ENCODE measurements around the gene TRPM1. TPM values are rescaled to one million over a fixed set of nuclear protein-coding genes. Genes with fewer than 3 reads are reported as not detected.

TRPM1 gene
- total RNA-seq, 1 experiment from 2014 or later, result 0.77 TPM

- TF ChIP-seq, protein P1, sequence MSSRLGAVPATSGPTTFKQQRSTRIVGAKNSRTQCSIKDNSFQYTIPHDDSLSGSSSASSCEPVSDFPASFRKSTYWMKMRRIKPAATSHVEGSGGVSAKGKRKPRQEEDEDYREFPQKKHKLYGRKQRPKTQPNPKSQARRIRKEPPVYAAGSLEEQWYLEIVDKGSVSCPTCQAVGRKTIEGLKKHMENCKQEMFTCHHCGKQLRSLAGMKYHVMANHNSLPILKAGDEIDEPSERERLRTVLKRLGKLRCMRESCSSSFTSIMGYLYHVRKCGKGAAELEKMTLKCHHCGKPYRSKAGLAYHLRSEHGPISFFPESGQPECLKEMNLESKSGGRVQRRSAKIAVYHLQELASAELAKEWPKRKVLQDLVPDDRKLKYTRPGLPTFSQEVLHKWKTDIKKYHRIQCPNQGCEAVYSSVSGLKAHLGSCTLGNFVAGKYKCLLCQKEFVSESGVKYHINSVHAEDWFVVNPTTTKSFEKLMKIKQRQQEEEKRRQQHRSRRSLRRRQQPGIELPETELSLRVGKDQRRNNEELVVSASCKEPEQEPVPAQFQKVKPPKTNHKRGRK (CRISPR knock-in tag; IDR thresholded peaks at IDR 0.05; ENCODE audit: borderline replicate concordance), result no peak
- TF ChIP-seq NR2C2 (CRISPR knock-in tag; IDR thresholded peaks at IDR 0.05) (no peak), CREM (CRISPR knock-in tag; IDR thresholded peaks at IDR 0.05) (no peak), ATF6 (CRISPR knock-in tag; IDR thresholded peaks at IDR 0.05) (no peak), ZNF416 (CRISPR knock-in tag; IDR thresholded peaks at IDR 0.05) (no peak), ZNF671 (CRISPR knock-in tag; IDR thresholded peaks at IDR 0.05) (no peak), NFE2L1 (CRISPR knock-in tag; IDR thresholded peaks at IDR 0.05) (0 out of 2 replicates have a peak, but pooled peaks have one; percentile 49), SOX15 (CRISPR knock-in tag; IDR thresholded peaks at IDR 0.05) (no peak), TEAD1 (CRISPR knock-in tag; IDR thresholded peaks at IDR 0.05) (0 out of 2 replicates have a peak, but pooled peaks have one; percentile 18), MYBL2 (CRISPR knock-in tag; IDR thresholded peaks at IDR 0.05) (no peak), MLX (CRISPR knock-in tag; IDR thresholded peaks at IDR 0.05) (no peak), ERG (CRISPR knock-in tag; IDR thresholded peaks at IDR 0.05) (no peak), ZNF232 (CRISPR knock-in tag; IDR thresholded peaks at IDR 0.05) (no peak), NFATC4 (CRISPR knock-in tag; IDR thresholded peaks at IDR 0.05) (no peak), JAZF1 (CRISPR knock-in tag; IDR thresholded peaks at IDR 0.05) (no peak), ZNF423 (CRISPR knock-in tag; IDR thresholded peaks at IDR 0.05) (peak; percentile 43), ZNF121 (CRISPR knock-in tag; IDR thresholded peaks at IDR 0.05) (no peak), PREB (CRISPR knock-in tag; IDR thresholded peaks at IDR 0.05; ENCODE audit: borderline replicate concordance) (no peak), MAX (CRISPR knock-in tag; IDR thresholded peaks at IDR 0.05) (peak; percentile 72; the same call in 1 of the 2 replicates), TP53 (CRISPR knock-in tag; IDR thresholded peaks at IDR 0.05) (peak; percentile 94), ESRRA (CRISPR knock-in tag; IDR thresholded peaks at IDR 0.05; ENCODE audit: borderline replicate concordance) (no peak), ELF4 (CRISPR knock-in tag; IDR thresholded peaks at IDR 0.05; ENCODE audit: low read depth) (no peak), STAT6 (CRISPR knock-in tag; conservative IDR thresholded peaks at IDR 0.05; ENCODE audit: low read depth) (no peak), CREB1 (CRISPR knock-in tag; IDR thresholded peaks at IDR 0.05) (no peak)
- TF ChIP-seq, protein P2, sequence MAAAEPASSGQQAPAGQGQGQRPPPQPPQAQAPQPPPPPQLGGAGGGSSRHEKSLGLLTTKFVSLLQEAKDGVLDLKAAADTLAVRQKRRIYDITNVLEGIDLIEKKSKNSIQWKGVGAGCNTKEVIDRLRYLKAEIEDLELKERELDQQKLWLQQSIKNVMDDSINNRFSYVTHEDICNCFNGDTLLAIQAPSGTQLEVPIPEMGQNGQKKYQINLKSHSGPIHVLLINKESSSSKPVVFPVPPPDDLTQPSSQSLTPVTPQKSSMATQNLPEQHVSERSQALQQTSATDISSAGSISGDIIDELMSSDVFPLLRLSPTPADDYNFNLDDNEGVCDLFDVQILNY (CRISPR knock-in tag; IDR thresholded peaks at IDR 0.05), result no peak
- TF ChIP-seq, protein P3, sequence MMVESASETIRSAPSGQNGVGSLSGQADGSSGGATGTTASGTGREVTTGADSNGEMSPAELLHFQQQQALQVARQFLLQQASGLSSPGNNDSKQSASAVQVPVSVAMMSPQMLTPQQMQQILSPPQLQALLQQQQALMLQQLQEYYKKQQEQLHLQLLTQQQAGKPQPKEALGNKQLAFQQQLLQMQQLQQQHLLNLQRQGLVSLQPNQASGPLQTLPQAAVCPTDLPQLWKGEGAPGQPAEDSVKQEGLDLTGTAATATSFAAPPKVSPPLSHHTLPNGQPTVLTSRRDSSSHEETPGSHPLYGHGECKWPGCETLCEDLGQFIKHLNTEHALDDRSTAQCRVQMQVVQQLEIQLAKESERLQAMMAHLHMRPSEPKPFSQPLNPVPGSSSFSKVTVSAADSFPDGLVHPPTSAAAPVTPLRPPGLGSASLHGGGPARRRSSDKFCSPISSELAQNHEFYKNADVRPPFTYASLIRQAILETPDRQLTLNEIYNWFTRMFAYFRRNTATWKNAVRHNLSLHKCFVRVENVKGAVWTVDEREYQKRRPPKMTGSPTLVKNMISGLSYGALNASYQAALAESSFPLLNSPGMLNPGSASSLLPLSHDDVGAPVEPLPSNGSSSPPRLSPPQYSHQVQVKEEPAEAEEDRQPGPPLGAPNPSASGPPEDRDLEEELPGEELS (CRISPR knock-in tag; IDR thresholded peaks at IDR 0.05), result no peak; the same call in 1 of the 2 replicates
- TF ChIP-seq, protein P4, sequence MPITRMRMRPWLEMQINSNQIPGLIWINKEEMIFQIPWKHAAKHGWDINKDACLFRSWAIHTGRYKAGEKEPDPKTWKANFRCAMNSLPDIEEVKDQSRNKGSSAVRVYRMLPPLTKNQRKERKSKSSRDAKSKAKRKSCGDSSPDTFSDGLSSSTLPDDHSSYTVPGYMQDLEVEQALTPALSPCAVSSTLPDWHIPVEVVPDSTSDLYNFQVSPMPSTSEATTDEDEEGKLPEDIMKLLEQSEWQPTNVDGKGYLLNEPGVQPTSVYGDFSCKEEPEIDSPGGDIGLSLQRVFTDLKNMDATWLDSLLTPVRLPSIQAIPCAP (CRISPR knock-in tag; IDR thresholded peaks at IDR 0.05), result no peak
These were observed 49.3 kb upstream of the TRPM1 start (continued) for GRCh38 chr15:31150732-31151231.

Measured in WTC11 (cell line).